ENCODE results near the gene CRELD2.

GRCh38 chr22:49951986-49952896 is 33.8 kb downstream of the CRELD2 start:
- peak in 1 of 4 experiments; percentile 11 for TF ChIP-seq CTCF (IDR thresholded peaks at IDR 0.05)
- no peak for TF ChIP-seq POLR2A (IDR thresholded peaks at IDR 0.05)

Data from prostate gland (tissue), 2 donors.